Measurements from ENCODE around the gene MAPK14.
"Not testable (repeated sequence)": the region's sequence is repeated elsewhere in the genome, so short reads cannot be mapped to it uniquely, and the experiment has no call there.

The MAPK14 gene

DNA sequence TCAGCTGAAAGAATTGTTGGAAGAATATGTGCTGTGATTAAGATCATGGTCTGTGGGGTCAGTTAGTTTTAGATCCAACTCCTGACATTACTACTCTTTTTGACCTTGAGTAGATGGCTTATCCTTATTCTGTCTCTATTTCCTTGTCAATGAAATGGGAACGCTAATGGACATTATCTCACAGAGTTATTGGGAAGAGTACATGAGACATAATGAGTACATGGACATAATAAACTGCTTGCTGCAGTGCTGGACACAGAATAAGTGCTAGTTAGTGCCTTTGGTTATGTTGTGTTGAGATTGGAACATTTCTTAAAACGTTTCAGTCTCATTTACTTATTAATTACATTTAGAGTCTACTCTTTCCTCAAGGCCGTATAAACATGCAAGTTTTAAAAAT is 42.6 kb downstream of the MAPK14 start:
- no peak for DNase-seq

DNA sequence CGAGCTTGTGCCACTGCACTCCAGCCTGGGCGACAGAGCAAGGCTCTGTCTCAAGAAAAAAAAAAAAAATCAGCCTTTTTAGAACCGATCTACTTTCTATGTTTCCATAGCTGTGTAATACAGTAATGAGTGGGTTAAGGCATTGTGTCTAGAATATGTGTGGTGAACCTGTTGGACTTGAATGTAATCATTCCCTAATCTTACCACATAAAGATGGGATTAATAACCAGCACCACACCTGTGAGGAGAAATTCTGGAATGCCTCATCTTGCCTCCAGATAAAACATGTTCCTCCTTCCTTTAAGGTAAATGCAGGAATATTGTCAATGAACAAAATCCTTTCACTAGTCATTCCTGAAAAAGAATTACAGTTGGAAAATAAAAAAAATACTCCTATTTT is 43.7 kb downstream of the MAPK14 start:
- DNase-seq: no peak

GRCh38 chr6:36071714-36072113 is 44.1 kb downstream of the MAPK14 start:
- DNase-seq: no peak

GRCh38 chr6:36072681-36073080 is 45.1 kb downstream of the MAPK14 start:
- no peak for DNase-seq

DNA sequence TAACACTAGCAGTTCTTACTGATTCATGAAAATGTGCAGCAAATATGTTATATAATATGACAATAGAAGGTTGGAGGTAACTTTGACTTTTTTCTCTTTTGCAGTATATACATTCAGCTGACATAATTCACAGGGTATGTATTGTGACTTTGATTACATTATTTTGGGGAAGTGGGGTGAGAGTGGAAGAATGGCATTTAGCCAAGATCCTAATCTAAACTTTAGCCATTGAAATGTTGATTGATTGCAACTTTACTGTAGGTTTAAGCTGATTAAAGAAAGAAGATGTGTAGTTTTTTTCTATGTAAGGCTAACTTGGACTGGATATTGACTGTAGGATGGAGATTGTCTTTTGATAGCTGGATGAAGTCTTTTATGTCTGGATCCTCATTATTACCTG is 46.0 kb downstream of the MAPK14 start:
- DNase-seq: no peak

DNA sequence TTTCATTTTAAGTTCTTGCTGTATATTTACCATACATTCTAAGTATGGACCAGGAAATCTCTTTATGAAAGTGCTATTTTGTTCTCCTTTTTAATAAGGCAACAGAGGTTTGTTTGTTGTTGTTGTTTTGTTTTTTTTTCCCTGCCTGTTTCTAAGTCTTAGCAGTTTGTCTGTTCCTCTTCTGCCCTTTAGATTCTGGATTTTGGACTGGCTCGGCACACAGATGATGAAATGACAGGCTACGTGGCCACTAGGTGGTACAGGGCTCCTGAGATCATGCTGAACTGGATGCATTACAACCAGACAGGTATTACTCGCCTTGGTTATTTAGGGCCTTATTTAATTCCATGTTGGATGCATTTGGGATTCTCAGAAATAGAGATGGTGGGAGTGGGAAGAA is 48.0 kb downstream of the MAPK14 start:
- no peak for DNase-seq

DNA sequence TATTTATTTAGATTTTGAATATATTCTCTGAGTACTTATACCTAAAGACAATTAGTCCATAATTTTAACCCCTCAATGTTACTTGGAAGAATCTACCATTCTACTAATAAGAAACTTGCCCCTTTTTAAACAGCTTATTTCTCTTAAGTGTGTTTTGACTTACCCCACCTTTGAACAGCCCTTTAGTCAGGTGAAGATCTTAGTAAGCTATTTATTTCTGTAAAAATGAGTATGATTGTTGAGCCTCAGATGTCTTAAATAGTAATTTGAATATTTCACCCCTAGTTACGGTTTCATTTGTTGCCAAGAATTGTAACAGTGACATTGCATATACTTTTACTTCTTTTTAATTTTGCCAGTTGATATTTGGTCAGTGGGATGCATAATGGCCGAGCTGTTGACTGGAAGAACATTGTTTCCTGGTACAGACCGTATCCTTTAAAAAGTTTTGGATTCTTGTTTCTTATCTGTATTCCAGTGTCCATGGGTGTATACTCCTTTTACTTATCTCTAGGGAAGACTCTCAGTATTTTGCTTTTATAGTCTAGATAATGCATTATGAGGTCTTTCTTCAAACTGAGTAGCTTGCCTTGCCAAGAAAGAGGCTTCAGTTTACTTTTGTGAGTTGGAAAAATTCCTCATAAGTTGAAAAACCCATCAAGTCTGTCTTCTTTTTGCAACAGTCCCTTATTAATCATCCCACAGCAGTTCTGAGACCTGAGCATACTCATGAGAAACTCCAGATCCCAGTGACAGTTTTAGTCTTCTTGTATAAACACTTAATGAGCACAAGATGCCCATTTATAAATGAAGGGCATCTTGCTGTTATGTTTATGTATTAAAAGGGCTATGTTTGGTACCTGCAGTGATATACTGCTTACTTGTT is 48.8 kb downstream of the MAPK14 start:
- no peak for DNase-seq

DNA sequence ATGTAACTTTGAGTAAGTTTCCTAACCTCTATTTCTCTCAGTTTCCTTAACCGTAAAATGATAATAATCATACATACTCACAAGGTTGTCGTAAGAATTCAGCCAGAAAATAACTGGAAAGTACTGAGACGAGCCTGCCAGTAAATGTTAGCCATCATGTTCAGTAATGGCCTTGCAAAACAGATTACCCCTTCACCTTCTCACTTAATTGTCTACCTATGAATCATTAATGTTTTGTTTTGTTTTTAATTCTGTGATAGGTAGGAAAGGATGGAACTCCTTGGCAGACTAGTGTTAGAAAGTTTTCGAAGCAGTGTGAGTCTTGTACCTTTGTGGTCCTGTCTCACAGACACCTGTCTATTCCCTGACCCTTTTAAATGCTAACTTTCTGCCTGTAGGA is 50.6 kb downstream of the MAPK14 start:
- DNase-seq: no peak

- no peak for DNase-seq
These were observed 52.0 kb downstream of the MAPK14 start for GRCh38 chr6:36079601-36080000.

DNA sequence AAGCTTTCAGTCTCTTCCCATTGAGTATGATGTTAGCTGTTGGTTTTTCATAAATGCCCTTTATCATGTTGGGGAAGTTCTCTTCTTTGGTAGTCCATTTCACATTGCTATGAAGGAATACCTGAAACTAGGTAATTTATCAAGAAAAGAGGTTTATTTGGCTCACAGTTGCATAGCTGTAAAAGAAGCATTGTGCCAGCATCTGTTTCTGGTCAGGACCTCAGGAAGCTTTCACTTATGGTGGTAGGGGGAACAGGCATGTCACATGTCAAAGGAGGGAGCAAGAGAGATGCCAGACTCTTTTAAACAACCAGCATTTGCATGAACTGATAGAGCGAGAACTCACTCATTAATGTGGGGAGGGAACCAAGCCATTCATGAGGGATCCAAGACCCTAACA is 54.7 kb downstream of the MAPK14 start:
- DNase-seq: no peak

DNA sequence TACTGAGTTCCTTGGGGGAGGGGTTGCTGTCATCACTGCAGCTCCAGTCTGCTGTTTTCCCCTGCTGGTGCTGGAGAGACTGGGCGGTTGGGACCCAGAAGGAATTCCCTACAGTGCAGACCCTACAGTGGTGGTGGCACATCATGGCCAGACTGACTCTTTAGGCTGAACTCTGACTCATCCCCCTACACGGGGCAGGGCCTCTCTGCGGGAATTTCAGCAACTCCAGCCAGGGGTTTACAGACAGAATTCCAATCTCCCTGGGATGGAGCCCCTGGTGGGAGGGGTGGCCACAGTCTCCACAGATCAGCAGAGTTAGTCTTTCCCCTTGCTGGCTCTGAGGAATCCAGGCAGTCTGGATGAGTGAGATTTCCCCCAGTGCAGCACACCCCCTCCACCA is 55.8 kb downstream of the MAPK14 start:
- no peak for DNase-seq

- not testable (repeated sequence) for DNase-seq
These were observed 60.6 kb downstream of the MAPK14 start for GRCh38 chr6:36088204-36088603.

DNA sequence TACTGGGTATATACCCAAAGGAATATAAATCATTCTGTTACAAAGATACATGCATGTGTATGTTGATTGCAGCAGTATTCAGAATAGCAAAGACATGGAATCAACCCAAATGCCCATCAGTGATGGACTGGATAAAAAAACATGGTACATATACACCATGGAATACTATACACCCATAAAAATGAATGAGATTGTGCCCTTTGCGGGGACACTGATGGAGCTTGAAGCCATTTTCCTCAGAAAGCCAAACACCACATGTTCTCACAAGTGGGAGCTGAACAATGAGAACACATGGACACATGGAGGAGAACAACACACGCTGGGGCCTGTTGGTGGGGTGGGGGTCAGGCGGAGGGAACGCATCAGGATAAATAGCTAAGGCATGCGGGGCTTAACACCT is 61.4 kb downstream of the MAPK14 start:
- no peak for DNase-seq

- no peak for DNase-seq
These were observed 66.6 kb downstream of the MAPK14 start for GRCh38 chr6:36094238-36094637.

DNA sequence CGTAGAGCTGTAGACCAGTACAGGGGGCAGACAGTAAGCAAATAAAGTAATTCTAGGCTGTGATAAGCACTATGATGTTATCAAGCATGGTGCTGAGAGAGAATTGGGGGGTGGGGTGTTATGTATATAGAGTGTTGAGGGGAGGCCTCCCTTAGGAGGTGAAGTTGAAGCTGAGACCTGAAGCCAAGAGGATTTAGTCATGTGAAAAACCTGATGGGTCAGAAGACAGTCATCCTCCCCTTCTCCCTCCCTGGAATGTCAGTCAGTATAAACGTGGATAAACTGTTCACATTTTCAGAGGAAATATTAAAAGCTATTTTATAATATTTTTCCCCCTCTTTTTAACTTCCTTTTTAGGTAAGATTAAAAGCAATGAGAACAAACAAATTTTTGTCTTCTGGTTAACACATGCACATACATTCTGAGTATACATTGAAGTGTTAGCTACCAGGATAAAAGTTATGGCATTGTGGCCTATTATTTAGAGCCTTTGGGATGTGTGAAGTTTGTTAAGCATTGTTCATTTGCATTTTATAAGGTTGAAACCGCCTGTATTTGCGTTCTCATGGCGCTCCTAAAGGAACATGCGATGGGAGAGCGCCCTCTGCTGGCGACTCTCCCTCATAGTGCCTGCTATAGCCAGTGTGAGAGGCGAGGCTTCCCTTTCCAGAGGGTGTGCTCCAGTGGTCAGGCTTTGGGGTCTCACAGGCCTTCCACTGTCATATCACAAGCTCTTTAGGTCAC is 67.3 kb downstream of the MAPK14 start:
- DNase-seq: peak; percentile 88

GRCh38 chr6:36095497-36096391 is 68.1 kb downstream of the MAPK14 start:
- DNase-seq: no peak

- DNase-seq: no peak
These were observed 70.8 kb downstream of the MAPK14 start for GRCh38 chr6:36098253-36098919.

DNA sequence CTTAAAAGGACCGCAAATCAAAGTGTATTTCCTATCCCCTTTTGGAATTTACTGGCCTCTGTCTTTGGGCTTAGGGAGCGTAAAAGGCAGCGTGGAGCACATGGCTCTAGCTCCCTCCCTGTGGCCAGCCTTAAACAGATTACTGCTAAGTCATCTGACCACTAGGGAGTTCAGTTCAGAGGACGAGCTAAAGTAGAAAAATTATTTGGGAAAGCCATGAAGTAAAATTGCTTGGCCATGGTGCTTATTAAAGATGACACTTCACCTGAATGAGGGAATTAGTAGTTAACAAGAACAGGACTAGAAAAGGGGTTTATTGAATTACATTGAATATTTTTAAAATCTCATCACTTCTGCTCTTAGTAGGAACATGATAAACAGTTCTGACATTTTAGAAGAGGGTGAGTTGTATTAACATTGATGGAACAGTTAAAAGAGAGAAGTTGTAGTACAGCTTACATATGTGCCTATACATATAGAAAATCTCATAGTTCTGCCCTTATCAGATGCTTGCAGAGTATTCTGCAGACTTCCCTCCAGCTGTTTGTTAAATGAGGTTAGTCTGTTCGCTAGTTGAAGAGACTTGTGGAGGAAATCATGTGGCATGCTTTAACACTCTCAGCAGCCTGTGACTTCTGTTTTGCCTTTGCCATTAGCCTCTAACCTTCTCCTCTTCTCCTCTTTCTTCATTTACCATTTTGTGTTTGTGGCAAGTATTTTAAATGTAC is 71.5 kb downstream of the MAPK14 start:
- DNase-seq: no peak

- DNase-seq: no peak
These were observed 72.4 kb downstream of the MAPK14 start for GRCh38 chr6:36099869-36100483.

- DNase-seq: no peak
These were observed 74.1 kb downstream of the MAPK14 start for GRCh38 chr6:36101691-36102090.

DNA sequence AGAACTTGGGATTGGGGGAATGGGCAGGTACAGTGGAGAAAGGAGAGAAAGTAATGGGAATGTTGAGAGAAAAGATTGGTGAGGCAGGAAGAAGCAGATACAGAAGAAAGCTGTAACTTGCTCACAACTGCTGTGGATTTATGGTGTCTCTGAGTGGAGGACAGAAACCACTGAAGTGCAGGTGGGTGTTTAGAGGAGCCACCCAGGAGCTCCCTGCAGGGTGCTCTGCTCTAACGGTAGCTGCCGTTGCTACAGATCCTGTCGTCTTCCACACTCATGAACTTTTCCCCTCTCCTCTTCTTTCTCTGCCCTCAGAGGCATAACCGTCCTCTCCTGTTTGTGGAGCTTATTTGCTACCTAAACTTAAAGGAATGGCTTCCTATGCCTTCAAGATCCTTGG is 75.2 kb downstream of the MAPK14 start:
- no peak for DNase-seq

GRCh38 chr6:36104836-36105235 is 77.2 kb downstream of the MAPK14 start:
- DNase-seq: no peak

All from stimulated activated CD8-positive, alpha-beta memory T cell treated with anti-CD3 and anti-CD28 coated beads, Interleukin-4, amount 100 ng/mL, for 48 hours (primary cell).